ENCODE data around the gene CDHR2. TPM values are rescaled to one million over a fixed set of nuclear protein-coding genes. Genes with fewer than 3 reads are reported as not detected.

Gene CDHR2
- total RNA-seq, 2 donors from 2014 or later = 0.12 TPM; not detected in 1

DNA sequence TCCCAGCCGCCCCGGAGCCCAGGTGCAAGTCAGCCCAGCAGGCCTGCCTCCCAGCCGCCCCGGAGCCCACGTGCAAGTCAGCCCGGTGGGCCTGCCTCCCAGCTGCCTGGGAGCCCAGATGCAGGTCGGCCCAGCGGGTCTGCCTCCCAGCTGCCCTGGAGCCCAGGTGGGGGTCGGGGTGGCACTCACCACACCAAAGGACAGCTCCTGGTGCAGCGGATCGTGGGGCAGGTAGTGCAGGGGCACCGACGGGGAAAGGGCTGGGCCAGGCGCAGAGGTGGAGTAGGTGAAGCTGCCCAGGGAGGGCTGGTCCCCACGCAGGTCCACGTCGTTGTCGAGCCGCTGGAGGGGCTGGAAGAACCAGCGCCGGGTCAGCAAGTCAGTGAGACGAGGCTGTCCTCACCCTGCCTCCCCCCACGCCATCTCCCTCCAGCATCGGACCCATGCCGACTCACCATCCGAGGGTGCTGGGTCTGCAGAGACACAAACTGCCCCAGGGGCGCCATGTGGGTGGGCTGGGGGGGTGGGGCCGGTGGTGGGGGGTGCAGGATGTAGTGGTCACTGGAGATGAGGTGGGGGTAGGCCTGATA lies 18.7 kb upstream of the CDHR2 start:
- Histone ChIP-seq H3K4me1 (peaks cover 0 to 57% of the 10 kb centered on the region in 2 donors), H3K36me3 (peaks cover 53% of the 10 kb centered on the region), H3K9me3 (no peaks in the 10 kb centered on the region), H3K27ac (peak overlapping the region in 1 of 2 donors; percentile 49), H3K27me3 (no peaks in the 10 kb centered on the region), H3K4me3 (no peak overlapping the region)
- TF ChIP-seq, protein P1, sequence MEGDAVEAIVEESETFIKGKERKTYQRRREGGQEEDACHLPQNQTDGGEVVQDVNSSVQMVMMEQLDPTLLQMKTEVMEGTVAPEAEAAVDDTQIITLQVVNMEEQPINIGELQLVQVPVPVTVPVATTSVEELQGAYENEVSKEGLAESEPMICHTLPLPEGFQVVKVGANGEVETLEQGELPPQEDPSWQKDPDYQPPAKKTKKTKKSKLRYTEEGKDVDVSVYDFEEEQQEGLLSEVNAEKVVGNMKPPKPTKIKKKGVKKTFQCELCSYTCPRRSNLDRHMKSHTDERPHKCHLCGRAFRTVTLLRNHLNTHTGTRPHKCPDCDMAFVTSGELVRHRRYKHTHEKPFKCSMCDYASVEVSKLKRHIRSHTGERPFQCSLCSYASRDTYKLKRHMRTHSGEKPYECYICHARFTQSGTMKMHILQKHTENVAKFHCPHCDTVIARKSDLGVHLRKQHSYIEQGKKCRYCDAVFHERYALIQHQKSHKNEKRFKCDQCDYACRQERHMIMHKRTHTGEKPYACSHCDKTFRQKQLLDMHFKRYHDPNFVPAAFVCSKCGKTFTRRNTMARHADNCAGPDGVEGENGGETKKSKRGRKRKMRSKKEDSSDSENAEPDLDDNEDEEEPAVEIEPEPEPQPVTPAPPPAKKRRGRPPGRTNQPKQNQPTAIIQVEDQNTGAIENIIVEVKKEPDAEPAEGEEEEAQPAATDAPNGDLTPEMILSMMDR (IDR thresholded peaks at IDR 0.05) = no peak
- DNase-seq (ENCODE audit: low spot score) = no peak

DNA sequence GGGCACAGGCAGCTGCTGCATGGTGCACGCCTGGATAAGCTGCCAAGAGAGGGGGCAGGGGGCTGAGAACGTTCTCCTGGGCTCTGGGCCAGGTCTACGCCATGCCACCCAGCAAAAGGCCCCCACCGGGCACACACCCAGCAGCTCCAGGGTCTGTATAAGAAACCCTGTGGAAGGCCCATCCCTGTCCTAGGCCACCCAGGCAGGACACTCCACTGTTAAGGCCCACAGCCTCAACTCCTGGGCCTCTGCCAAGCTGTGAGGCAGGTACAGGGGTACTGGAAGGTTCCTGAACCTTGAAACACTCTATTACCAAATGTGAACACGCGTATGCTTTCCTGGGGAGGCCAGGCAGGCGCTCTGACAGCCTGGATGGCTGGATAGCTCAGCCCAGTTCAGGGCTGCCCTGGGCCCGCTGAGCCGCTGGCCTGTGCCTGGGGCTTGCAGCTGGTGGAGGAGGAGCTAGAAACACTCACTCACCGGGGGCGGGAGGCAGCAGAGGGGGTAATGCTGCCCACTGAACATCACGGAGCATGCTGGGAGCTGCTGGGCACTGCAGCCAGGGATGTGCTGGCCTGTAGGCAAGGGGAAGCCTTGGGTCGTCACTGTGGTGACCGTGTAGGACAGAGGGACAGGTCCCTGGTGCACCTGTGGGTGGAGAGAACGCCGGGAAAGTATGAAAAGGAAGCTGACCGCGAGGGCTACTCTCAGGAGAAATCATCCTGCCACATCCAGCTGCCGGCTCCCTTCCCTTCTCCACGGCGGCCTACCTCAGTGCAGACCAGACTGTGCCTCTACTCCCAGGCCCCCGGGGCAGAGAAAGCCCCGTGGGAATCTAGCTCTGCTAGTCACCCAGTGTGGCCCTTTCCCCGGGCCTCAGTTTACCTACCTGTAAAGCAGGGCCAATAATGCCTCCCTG lies 17.9 kb upstream of the CDHR2 start:
- H3K9me3 ChIP-seq = no peaks in the 10 kb centered on the region
- peaks cover 53% of the 10 kb centered on the region for H3K36me3 ChIP-seq
- no peak for DNase-seq (ENCODE audit: low spot score)
- H3K27me3 ChIP-seq = no peaks in the 10 kb centered on the region
- peaks cover 0 to 65% of the 10 kb centered on the region in 2 donors for H3K4me1 ChIP-seq
- no peak overlapping the region for H3K4me3 ChIP-seq
- peak overlapping the region in 1 of 2 donors; percentile 49 for H3K27ac ChIP-seq
- TF ChIP-seq, protein P1 (IDR thresholded peaks at IDR 0.05) = no peak

DNA sequence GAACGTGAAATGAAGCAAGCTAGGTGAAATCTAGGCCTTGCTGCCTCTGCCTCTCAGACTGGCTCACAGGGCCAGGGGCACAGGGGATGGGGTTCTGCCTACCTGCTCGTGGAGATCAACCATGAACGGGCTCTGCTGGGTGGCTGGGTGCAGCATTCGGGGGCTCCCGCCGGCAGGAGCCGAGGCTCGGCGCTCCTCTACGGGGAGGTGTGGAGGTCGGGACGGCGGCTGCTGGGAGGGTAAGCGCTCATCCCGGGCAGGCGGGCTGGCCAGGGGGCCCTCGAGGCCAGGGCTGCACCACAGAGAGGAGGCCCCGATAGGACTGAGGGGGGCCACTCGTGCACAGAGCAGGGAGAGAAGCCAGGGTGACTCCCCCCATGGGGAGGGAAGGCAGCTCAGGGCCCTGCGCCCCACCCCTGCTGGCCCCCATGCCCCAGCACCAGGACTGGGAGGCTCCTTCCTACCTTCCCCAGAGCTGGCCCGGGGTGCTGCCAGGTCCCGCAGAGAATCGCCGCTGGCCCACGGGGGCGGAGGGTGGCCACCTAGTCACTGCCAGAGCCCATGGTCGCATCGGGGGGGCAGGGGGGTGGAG lies 17.1 kb upstream of the CDHR2 start:
- DNase-seq (ENCODE audit: low spot score) = no peak
- H3K9me3 ChIP-seq = no peaks in the 10 kb centered on the region
- no peak overlapping the region for H3K27ac ChIP-seq
- no peak overlapping the region for H3K4me3 ChIP-seq
- H3K4me1 ChIP-seq = peaks cover 0 to 66% of the 10 kb centered on the region in 2 donors
- peaks cover 52% of the 10 kb centered on the region for H3K36me3 ChIP-seq
- TF ChIP-seq, protein P1 (IDR thresholded peaks at IDR 0.05) = no peak
- H3K27me3 ChIP-seq = no peaks in the 10 kb centered on the region

DNA sequence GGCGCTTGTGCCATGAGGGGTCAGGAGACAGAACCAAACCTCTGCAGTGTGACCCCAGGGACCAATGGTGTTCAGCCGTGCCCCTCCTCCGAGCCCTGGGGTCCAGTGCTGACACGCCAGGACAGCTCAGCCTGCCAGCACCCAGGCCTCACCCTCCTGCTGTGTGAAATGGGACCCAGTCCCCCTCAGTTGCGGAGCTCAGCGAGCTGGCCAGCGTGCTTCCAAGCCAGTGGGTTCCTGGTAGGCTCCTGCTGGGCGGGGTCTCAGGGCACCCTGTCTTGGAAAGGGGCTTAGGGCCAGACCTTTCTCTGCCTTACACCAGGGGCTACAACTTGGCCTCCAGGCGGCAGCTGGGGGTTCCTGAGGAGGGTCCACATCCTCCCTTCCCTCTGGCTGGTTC lies 16.3 kb upstream of the CDHR2 start:
- no peaks in the 10 kb centered on the region for H3K27me3 ChIP-seq
- peaks cover 44% of the 10 kb centered on the region for H3K36me3 ChIP-seq
- DNase-seq (ENCODE audit: low spot score) = no peak
- no peak overlapping the region for H3K4me3 ChIP-seq
- H3K4me1 ChIP-seq = peaks cover 0 to 66% of the 10 kb centered on the region in 2 donors
- no peaks in the 10 kb centered on the region for H3K9me3 ChIP-seq
- H3K27ac ChIP-seq = peak overlapping the region; percentile 98 to 99
- TF ChIP-seq, protein P1 (IDR thresholded peaks at IDR 0.05) = no peak

DNA sequence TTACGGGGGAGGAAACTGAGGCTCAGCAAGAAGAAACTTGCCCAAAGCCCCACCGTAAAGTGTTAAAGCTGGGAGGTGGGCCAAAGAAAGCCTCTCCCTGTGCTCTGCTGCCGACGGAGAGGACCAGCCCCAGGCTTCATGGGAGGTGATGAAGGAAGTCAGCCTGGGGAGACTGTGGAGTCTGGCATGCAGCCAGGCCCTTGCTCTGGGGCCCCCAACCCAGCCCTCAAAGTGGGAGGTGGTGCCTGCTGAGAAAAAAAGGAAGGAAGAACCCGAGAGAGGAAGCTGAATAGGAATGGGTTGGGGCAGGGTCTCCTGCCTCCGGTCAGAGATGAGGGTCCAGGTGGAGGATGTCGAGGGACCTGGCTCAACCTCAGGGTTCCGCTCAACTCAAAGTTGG lies 15.8 kb upstream of the CDHR2 start:
- TF ChIP-seq, protein P1 (IDR thresholded peaks at IDR 0.05) = no peak
- Histone ChIP-seq H3K4me1 (peaks cover 0 to 66% of the 10 kb centered on the region in 2 donors), H3K27ac (peak overlapping the region; percentile 98 to 99), H3K9me3 (no peaks in the 10 kb centered on the region), H3K36me3 (peaks cover 38% of the 10 kb centered on the region), H3K27me3 (no peaks in the 10 kb centered on the region), H3K4me3 (no peak overlapping the region)
- DNase-seq (ENCODE audit: low spot score) = no peak

All from right atrium auricular region (tissue), 2 donors.